Karpas-422 (cell line): ENCODE data around the gene HOOK2. TPM values are rescaled to one million over a fixed set of nuclear protein-coding genes. Genes with fewer than 3 reads are reported as not detected.
"Not testable (repeated sequence)": the region's sequence is repeated elsewhere in the genome, so short reads cannot be mapped to it uniquely, and the experiment has no call there.

Experiments
- DNase-seq: peaks from one replicate; pipeline ENCODE4 v3.0.0-alpha.2; 2015
- H2AFZ ChIP-seq: fragments of 200-600 bp; sonication (generic); 2 replicates; pipeline ENCODE4 v1.6.1; 2014; ENCODE audit warnings: antibody characterized with exemption, low read length, mixed read lengths
- H3K27ac ChIP-seq: fragments of 200-600 bp; sonication (generic); 2 replicates; pipeline ENCODE4 v1.5.1; 2014; ENCODE audit warnings: mild to moderate bottlenecking, low read length, moderate library complexity
- H3K27me3 ChIP-seq: fragments of 200-600 bp; sonication (generic); 2 replicates; pipeline ENCODE4 v1.6.1; 2014; ENCODE audit warnings: low read length, mixed read lengths
- H3K36me3 ChIP-seq: fragments of 200-600 bp; sonication (generic); 2 replicates; pipeline ENCODE4 v1.6.1; 2014; ENCODE audit warnings: low read length, mixed read lengths; ENCODE audit not compliant: insufficient read depth
- H3K4me1 ChIP-seq: fragments of 200-600 bp; sonication (generic); 2 replicates; pipeline ENCODE4 v1.6.1; 2014; ENCODE audit warnings: mild to moderate bottlenecking, low read length, mixed read lengths
- H3K4me2 ChIP-seq: fragments of 200-600 bp; sonication (generic); 2 replicates; pipeline ENCODE4 v1.6.1; 2014; ENCODE audit warnings: low read length, low read depth, mild to moderate bottlenecking; ENCODE audit not compliant: poor library complexity, severe bottlenecking
- H3K4me3 ChIP-seq: fragments of 200-600 bp; sonication (generic); 2 replicates; pipeline ENCODE4 v1.5.1; 2014; ENCODE audit warnings: mild to moderate bottlenecking, antibody characterized with exemption, low read length, mixed read lengths
- H3K79me2 ChIP-seq: fragments of 200-600 bp; sonication (generic); 2 replicates; pipeline ENCODE4 v1.6.1; 2014; ENCODE audit warnings: mild to moderate bottlenecking, low read length, mixed read lengths
- H3K9ac ChIP-seq: fragments of 200-600 bp; sonication (generic); 2 replicates; pipeline ENCODE4 v1.6.0; 2014; ENCODE audit warnings: low read length
- H3K9me2 ChIP-seq: fragments of 200-600 bp; sonication (generic), shearing (Covaris generic); replicated peaks from 2 replicates; pipeline ENCODE4 v1.6.0; 2014; ENCODE audit warnings: mild to moderate bottlenecking, low read length, moderate library complexity; ENCODE audit not compliant: insufficient read depth
- H3K9me3 ChIP-seq: fragments of 300-700, 200-600 bp; sonication (generic); 2 replicates; pipeline ENCODE4 v1.6.1; 2014; ENCODE audit warnings: low read length, mixed read lengths
- H4K20me1 ChIP-seq: fragments of 200-600 bp; sonication (generic); 2 replicates; pipeline ENCODE4 v1.6.1; 2014; ENCODE audit warnings: mild to moderate bottlenecking, antibody characterized with exemption, low read length, low read depth; ENCODE audit not compliant: insufficient read depth
- total RNA-seq: library from RNA; depleted of rRNA; stranded (reverse); fragments of >200 nt; shearing (Covaris generic); gene quantifications from 2 replicates; pipeline ENCODE4 v1.2.3, GENCODE V29; 2014; ENCODE audit warnings: low replicate concordance; rRNA removed

HOOK2 gene, protein sequence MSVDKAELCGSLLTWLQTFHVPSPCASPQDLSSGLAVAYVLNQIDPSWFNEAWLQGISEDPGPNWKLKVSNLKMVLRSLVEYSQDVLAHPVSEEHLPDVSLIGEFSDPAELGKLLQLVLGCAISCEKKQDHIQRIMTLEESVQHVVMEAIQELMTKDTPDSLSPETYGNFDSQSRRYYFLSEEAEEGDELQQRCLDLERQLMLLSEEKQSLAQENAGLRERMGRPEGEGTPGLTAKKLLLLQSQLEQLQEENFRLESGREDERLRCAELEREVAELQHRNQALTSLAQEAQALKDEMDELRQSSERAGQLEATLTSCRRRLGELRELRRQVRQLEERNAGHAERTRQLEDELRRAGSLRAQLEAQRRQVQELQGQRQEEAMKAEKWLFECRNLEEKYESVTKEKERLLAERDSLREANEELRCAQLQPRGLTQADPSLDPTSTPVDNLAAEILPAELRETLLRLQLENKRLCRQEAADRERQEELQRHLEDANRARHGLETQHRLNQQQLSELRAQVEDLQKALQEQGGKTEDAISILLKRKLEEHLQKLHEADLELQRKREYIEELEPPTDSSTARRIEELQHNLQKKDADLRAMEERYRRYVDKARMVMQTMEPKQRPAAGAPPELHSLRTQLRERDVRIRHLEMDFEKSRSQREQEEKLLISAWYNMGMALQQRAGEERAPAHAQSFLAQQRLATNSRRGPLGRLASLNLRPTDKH
- 7.6 and 21.2 TPM in 2 replicates for total RNA-seq

DNA sequence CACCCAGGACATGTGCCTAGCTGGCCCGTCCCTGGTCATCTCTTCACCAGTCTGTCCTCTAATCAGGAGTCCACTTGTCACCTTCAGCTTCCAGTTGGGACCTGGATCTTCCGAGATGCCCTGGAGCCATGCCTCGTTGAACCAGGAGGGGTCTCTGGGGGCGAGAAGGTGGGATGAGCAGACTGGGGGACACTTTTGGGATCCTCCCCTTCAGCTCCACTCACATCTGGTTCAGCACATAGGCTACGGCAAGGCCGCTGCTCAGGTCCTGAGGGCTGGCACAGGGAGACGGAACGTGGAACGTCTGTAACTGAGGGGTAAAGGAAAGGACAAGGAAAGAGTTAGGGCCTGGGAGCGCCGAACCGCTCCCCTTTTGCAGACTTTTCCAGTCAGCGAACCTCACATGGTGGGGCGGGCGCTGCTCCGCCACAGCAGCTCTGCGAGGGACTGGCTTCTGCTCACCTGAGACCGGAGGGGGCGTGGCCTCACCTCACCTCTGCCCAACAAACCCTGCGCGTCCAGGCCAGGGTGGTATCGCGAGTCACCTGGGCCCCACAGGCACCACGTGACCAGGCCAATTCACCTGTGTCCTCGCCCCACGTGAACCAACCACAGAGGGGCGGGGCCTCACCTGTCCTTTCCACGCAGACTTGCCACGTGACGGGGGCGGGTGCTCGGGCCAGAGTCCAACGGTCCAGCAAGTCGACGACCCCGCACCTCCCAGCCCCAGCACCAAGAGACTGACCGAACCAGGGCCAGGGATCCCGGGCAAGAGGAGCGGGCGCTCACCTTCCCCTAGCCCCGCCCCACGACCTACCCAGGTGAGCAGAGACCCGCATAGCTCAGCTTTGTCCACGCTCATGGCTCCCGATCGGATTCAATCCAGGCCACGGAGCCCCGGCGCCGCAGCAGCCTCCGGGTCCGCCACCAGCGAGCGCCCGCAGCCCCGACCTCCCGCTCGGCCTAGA, at the start of gene HOOK2:
HOOK2 (minus strand) TSS at position 965 of the 968 bp plus-strand sequence; CDS start at position 862, 103 bp downstream.
- H3K4me3 ChIP-seq: peak within 1 kb of the TSS; percentile 88
- peak within 1 kb of the TSS; percentile 90 for H3K4me2 ChIP-seq
- H3K9me2 ChIP-seq: no peaks in the 10 kb centered on the region
- peak within 1 kb of the TSS; percentile 88 for H3K9ac ChIP-seq
- H3K4me1 ChIP-seq: peaks cover 34% of the 10 kb centered on the region
- no peaks in the 10 kb centered on the region for H3K27me3 ChIP-seq
- no peaks in the 10 kb centered on the region for H3K36me3 ChIP-seq
- no peaks in the 10 kb centered on the region for H3K9me3 ChIP-seq
- no peak for DNase-seq
- H3K79me2 ChIP-seq: no peaks in the 10 kb centered on the region
- peak within 1 kb of the TSS; percentile 86; the same call in 1 of the 2 replicates for H2AFZ ChIP-seq
- no peaks in the 10 kb centered on the region for H4K20me1 ChIP-seq
- no peak within 1 kb of the TSS for H3K27ac ChIP-seq

DNA sequence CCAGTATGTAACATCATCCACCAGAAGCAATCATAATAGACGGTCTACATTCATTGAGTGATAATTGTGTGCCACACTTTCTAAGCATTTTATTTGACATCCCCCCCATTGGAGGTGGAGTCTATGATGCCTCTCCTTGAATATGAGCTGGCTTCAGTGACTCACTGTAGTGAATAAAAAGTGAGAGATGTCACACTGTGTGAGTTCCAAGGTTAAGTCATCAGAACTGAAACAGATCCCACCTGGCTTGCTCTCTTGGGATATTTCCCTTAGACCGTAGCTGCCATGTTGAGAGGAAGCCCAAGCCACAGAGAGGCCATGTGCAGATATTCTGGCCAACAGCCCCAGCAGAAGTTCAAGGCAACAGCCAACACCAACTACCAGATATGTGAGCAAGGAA, 46.4 kb upstream of the HOOK2 start:
- Histone ChIP-seq H3K4me3 (no peak overlapping the region), H3K9me2 (no peaks in the 10 kb centered on the region), H3K4me2 (no peak overlapping the region), H3K9ac (no peak overlapping the region), H3K27me3 (no peaks in the 10 kb centered on the region), H3K9me3 (no peaks in the 10 kb centered on the region), H3K79me2 (no peaks in the 10 kb centered on the region), H3K36me3 (no peaks in the 10 kb centered on the region), H4K20me1 (no peaks in the 10 kb centered on the region), H3K27ac (no peak overlapping the region), H3K4me1 (no peaks in the 10 kb centered on the region), H2AFZ (no peak overlapping the region)
- DNase-seq: no peak

DNA sequence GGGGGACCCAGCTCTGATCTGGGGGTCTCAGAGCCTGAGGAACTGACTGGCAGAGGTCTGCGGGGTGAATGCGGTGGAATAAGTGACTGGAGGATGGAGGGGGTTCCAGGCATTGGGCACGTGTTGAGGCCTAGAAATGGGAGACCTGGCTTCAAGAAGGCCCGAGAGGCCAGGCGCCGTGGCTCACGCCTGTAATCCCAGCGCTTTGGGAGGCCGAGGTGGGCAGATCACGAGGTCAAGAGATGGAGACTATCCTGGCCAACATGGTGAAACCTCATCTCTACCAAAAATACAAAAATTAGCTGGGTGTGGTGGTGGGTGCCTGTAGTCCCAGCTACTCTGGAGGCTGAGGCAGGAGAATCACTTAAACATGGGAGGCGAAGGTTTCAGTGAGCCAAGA, 42.5 kb upstream of the HOOK2 start:
- H4K20me1 ChIP-seq, DNase-seq, H3K9ac ChIP-seq, H3K27ac ChIP-seq, H2AFZ ChIP-seq, H3K4me1 ChIP-seq, H3K27me3 ChIP-seq, H3K4me2 ChIP-seq, H3K4me3 ChIP-seq, H3K9me2 ChIP-seq, H3K36me3 ChIP-seq, H3K79me2 ChIP-seq, H3K9me3 ChIP-seq: not testable (repeated sequence)

DNA sequence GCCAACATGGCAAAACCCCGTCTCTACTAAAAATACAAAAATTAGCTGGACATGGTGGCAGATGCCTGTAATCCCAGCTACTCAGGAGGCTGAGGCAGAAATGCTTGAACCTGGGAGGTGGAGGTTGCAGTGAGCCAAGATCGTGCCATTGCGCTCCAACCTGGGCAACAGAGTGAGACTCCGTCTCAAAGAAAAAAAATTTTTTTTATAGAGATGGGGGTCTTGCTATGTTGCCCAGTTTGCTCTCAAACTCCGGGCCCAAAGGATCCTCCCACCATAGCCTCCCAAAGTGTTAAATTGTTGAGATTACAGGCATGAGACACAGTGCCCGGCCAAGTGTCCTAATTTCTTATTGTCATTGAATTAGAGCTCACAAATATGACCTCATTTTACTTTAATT, 41.8 kb upstream of the HOOK2 start:
- H3K4me2 ChIP-seq, DNase-seq, H3K36me3 ChIP-seq, H3K4me3 ChIP-seq, H3K9ac ChIP-seq, H2AFZ ChIP-seq, H3K27me3 ChIP-seq, H3K27ac ChIP-seq, H4K20me1 ChIP-seq, H3K4me1 ChIP-seq, H3K9me3 ChIP-seq, H3K79me2 ChIP-seq, H3K9me2 ChIP-seq: not testable (repeated sequence)

DNA sequence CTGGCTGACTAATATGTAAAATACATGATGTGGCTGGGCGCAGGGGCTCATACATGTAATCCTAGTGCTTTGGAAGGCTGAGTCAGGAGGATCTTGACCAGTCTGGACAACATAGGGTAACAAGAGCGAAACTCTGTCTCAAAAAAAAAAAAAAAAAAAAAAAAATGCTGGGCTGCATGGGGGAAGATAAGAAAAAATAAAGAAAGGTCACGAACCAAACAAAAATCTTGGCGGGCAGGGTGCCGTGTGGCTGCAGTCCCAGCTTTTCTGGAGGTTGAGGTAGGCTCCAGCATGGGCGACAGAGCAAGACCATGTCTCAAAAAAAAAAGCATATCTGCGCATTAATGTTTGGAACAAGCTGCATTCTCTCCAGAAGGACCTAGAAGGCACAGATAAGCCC, 39.7 kb upstream of the HOOK2 start:
- no peaks in the 10 kb centered on the region for H3K27me3 ChIP-seq
- no peak overlapping the region for H2AFZ ChIP-seq
- H4K20me1 ChIP-seq: no peaks in the 10 kb centered on the region
- no peak for DNase-seq
- H3K36me3 ChIP-seq: no peaks in the 10 kb centered on the region
- H3K4me2 ChIP-seq: no peak overlapping the region
- H3K79me2 ChIP-seq: no peaks in the 10 kb centered on the region
- H3K4me3 ChIP-seq: no peak overlapping the region
- no peaks in the 10 kb centered on the region for H3K9me2 ChIP-seq
- H3K9ac ChIP-seq: no peak overlapping the region
- no peaks in the 10 kb centered on the region for H3K9me3 ChIP-seq
- no peak overlapping the region for H3K27ac ChIP-seq
- no peaks in the 10 kb centered on the region for H3K4me1 ChIP-seq

DNA sequence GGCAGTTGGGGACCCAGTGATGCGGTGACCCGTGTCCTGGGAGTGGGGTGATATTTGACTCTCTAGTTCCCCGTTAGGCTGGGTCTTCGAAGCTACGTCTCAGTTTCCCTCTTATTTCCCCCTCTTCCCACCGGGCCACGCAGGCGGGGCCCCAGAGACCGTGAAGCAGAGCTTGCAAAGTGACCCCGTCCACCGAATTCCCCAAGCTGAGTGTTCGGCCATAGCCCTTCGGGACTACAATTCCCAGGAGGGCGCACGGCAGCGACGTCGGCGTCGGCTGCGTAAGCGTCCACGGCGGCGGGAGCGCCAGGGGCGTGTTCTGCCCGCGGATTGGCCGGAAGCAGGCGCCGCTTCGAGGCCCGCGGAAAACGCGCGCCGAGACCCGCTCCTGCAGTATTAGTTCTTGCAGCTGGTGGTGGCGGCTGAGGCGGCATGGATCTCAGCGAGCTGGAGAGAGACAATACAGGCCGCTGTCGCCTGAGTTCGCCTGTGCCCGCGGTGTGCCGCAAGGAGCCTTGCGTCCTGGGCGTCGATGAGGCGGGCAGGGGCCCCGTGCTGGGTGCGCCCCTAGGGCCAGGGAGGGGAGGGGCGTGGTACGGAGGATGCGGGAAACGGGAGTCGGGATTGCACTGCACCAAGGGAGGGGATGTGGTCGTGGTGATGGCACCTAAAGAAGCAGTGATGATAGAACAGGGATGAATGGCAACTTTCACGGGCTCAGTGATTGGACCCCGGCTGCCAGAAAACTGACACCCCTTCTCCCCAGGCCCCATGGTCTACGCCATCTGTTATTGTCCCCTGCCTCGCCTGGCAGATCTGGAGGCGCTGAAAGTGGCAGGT, 31.1 kb upstream of the HOOK2 start, which contains the start of gene RNASEH2A:
RNASEH2A (plus strand) TSS at position 343 of the 840 bp plus-strand sequence; CDS start at position 433, 90 bp downstream.
- H3K4me3 ChIP-seq: peak within 1 kb of the TSS; percentile 74
- H3K36me3 ChIP-seq: no peaks in the 10 kb centered on the region
- H3K27me3 ChIP-seq: no peaks in the 10 kb centered on the region
- H4K20me1 ChIP-seq: no peaks in the 10 kb centered on the region
- peak within 1 kb of the TSS; percentile 92 for H3K9ac ChIP-seq
- peaks cover 11% of the 10 kb centered on the region for H3K79me2 ChIP-seq
- H3K27ac ChIP-seq: peak within 1 kb of the TSS; percentile 65
- peak within 1 kb of the TSS; percentile 84 for H3K4me2 ChIP-seq
- no peaks in the 10 kb centered on the region for H3K9me3 ChIP-seq
- peak; percentile 97 for DNase-seq
- peak within 1 kb of the TSS; percentile 96; the same call in 1 of the 2 replicates for H2AFZ ChIP-seq
- H3K4me1 ChIP-seq: peaks cover 26% of the 10 kb centered on the region
- H3K9me2 ChIP-seq: no peaks in the 10 kb centered on the region

DNA sequence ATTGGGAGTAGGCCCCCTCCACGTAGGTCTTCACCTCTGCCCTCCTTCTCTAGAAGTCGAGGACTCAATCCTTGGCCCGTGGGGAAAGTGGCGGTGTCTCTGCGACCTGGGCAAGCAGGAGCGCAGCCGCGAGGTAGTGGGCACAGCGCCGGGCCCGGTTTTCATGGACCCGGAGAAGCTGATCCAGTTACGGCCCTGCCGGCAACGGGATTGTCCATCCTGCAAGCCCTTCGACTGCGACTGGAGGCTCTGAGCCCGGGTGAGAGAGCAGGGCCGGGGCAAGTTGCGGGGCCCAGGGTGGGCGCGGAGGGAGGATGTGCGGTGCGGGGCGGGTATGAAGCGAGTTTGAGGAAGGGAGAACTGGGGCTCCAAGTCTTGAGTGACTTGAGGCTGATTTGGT, 28.7 kb upstream of the HOOK2 start:
- no peaks in the 10 kb centered on the region for H4K20me1 ChIP-seq
- H3K27ac ChIP-seq: no peak overlapping the region
- no peak overlapping the region for H2AFZ ChIP-seq
- H3K9me3 ChIP-seq: no peaks in the 10 kb centered on the region
- H3K36me3 ChIP-seq: peaks cover 6% of the 10 kb centered on the region
- no peaks in the 10 kb centered on the region for H3K9me2 ChIP-seq
- no peak overlapping the region for H3K9ac ChIP-seq
- H3K4me2 ChIP-seq: no peak overlapping the region
- no peaks in the 10 kb centered on the region for H3K27me3 ChIP-seq
- DNase-seq: no peak
- no peak overlapping the region for H3K4me3 ChIP-seq
- H3K79me2 ChIP-seq: peaks cover 29% of the 10 kb centered on the region
- H3K4me1 ChIP-seq: peaks cover 36% of the 10 kb centered on the region
